NCI-H2107 treated with DMSO at 0.1 percent for 48 hours (cell line): ENCODE results near the gene MYH9.
"Not testable (repeated sequence)": the region's sequence is repeated elsewhere in the genome, so short reads cannot be mapped to it uniquely, and the experiment has no call there.

Source experiments
- DNase-seq: peaks from one replicate; lab custom pipeline; 2025; ENCODE audit not compliant: unreplicated experiment; lab: John Stamatoyannopoulos, UW

Gene MYH9

DNA sequence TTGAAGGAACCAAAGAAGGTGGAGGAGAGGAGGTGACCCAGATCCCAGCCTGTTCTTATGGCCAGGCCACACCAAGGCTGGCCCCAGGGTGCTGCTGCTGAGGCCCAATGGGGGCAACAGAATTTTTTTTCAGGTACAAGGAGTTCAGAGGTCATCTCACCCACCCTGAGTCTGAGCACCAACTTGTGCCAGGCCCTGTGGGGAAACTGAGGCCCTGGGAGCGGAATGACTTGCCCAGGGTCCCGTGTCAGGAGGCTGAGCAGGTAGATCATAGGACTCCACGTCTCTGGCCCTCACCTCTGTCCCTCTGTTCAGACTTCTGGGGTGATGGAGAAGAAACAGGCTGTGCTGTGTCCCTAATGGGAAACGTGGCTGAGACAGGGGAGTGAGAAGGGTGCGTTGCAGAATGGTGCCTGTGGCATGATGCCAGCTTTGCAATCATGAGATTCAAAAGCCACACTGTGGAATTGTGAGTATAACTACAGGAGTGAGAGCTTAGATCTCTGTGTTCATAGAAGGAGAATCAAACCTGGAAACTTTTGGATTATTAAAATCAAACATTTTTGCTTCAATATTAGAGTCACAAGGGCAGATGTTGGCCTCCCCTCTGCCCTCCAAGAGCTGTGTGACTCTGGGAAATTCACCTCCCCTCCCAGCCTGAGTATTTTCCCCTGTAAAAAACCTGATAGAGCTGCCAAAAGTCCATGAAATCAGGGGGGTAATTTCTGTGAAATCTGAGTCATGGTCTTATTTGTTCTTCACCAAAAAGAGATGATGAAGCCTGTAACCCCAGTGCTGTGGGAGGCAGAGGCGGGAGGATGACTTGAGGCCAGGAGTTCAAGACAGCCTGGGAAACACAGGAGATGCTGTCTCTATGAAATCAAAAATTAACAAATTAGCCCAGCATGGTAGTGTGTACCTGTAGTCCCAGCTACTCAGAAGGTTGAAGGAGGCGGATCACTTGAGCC, 134.0 kb downstream of the MYH9 start:
- no peak for DNase-seq

DNA sequence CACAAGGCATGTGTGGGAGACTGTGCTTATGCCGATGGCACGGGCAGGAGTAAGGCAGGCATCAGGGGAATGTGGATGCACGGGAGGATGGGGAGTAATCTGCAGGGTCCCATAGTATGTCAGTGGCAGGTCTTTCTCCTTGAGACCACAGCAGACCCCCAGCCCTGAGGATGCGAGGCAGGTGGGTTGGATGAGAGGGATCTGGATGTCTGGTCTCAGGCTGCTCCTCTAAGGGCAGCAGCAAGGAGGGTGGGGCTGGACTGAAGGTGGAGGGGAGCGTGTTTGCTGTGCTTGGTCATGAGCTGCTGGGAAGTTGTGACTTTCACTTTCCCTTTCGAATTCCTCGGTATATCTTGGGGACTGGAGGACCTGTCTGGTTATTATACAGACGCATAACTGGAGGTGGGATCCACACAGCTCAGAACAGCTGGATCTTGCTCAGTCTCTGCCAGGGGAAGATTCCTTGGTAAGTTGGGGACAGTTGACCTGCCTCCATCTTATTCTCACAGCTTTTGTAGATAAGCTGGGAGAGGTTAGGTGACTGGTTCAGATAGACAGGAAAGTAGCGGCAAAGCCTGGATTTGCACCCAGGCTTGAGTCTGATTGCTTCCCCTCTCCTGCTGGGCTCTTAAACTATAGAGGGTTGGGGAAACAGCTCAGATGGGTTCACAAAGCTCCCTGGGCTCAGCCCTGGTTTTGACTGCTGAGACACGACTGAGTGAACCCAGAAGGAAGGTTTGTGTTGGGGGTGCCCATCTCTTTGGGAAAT, 134.8 kb downstream of the MYH9 start, which contains the start of gene APOL1:
TSS of gene APOL1 (plus strand) at position 380 of the 769 bp plus-strand sequence. CDS start 1,823 bp downstream, outside the sequence.
- no peak for DNase-seq

DNA sequence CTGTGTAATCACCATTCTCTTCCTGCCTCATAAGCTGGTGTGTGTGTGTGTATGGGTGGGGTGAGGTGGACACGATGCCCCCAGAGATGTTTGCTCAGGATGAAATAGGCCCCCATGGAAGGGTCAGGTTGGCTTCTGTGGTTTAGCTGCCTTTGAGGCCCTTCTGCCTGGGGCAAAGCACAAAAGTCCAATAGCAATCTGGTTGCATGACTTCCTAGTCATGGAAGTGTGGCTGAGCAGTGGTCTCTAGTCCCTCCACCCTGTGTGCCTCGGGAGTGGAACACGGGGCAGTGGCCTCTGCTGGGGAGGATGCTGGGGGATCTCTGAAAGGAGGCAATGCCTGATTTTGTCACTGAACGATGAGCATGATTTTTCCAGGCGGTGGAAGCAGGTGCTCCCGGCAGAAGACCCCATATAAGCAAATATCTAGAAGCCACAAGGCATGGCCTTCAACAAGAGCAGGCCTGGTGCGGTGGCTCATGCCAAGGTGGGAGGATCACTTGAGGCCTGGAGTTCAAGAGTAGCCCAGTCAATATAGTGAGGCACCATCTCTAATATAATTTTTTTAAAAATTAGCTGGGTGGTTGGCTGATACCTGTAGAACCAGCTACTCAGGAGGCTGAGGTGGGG, 135.7 kb downstream of the MYH9 start:
- DNase-seq: not testable (repeated sequence)

DNA sequence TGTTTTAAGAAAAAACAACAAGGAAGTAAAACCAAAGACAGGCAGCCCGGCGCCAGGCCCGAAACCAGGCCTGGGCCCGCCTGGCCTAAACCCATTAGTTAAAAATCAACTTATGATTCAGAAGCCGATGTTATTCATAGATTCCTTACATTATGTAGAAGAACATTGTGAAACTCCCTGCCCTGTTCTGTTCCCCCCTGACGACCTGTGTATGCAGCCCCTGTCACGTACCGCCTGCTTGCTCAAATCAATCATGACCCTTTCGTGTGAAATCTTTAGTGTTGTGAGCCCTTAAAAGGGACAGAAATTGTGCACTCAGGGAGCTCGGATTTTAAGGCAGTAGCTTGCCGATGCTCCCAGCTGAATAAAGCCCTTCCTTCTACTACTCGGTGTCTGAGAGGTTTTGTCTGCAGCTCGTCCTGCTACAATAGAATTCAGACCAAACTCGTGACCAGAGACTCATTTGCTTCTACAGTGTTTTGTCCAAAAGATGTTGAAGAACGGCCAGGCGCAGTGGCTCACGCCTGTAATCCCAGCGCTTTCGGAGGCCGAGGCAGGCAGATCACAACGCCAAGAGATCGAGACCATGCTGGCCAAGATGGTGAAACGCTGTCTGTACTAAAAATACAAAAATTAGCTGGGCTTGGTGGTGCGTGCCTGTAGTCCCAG, 137.3 kb downstream of the MYH9 start:
- not testable (repeated sequence) for DNase-seq

DNA sequence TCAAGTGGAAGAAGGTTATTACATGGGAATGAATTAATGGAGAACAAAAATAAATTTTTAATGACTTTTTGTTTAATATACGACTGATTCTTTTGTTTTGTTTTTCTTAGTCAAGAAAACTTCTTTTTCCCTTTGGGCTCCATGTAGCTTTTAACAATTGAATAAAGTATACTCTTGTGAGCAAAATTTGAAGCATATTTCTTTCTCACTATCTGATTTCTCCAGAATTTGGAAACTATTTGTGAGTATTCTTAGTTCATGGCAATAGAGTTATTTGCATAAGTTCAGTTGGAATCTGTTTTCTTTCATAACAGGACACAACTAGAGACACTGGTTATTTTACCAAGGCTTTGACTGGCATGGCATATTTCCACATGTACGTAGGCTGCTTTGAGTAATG, 138.6 kb downstream of the MYH9 start:
- no peak for DNase-seq

DNA sequence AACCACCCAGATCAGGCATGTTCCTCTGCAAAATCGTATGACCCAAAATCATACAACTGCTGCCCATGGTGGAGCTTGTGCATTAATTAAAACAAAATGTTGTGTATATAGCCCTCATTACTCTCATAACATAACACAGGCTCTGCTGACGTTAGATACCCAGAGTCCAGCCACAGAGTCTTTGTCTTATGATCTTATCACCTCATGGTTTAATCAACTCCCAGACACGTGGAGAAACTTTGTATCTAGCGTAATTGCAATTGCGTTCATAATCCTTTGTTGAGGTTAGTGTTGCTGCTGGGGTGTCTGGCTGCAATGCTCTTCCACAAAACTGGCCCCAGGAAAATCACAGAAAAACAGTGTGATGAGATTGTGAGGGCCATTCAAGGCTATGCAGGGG, 139.8 kb downstream of the MYH9 start:
- no peak for DNase-seq

DNA sequence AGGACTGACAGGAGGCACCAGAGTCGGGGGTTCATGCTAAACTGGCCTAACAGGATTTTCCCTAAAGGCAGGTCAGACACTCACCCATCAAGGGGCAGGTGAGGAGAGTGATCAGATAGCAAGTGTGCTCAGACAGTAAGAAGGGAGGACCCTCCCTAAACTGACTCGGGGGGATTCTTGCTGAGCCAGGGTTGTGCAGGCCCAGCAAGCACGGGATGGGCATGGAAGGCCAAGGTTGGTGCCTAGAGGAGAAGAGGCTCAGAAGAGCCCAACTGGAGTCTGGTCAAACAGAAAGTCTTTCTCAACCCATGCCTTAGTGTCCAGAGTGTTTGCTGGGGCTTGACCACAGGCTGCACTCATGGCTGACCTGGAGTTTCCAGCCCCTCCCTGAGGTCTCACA, 141.0 kb downstream of the MYH9 start:
- no peak for DNase-seq

DNA sequence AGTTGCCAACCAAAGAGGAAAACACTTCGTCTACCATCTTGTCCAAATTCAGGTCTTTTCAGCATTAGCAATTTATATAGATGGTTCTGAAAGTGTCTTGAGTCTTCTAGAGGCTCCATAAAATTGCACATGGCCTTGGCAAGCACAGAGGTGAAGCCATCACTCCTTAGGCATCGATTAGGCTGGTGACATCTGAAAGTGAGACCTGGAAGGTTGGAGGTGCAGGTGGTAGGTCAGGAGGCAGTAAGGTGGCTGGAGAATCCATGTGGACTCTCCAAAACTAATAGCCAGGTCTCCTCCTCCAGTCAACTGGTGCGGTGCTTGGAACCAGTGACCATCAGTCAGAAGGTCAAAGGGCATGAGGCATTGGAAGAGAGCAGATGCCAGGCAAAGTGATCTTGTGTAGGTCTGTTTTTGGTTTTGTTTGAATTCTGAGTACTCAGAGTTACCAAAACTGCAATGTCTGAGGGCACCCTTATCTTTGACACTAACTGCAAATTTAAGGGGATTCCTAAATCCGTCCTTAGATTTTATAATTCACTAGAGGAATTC, 141.9 kb downstream of the MYH9 start:
- DNase-seq: no peak

DNA sequence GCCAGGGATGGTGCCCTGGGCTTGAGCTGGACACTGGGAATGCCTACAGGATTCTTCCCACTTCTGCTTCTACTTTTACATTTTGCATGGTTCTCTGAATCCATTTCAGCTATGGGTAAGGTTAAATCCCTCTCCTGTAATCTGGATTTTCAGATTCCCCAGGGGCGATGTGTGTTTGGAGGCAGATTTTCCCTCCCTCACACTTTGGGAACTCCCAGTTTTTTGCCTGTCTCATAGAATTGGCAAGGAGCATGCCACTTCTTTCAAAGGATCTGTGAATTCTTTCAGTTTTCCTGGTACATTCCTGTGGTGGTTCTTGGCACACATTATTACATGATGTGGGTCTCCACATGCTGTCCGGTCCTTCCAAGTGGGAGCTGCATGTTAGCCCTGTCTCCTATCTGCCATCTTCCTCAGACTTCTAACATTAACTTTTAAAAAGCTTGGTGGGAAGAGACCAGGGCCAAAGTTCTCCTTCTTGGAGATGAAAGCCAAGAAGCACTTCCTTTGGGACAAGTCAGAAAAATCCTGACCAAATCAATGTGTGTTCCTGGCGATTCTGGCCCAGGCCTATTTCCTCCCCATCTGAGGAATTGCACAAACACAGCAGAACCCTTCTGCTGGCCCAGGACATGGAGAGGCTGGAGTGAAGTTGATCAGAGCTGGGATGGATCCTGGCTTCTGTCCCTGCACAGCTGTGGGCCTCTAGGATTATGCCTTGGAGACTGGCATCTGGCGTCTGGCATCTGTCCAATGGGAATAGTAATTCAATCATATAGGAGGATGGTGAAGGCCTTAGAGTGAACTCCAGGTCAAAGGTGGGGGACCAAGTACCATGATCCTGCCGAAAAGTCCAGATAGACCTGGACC, 143.0 kb downstream of the MYH9 start:
- DNase-seq: no peak

DNA sequence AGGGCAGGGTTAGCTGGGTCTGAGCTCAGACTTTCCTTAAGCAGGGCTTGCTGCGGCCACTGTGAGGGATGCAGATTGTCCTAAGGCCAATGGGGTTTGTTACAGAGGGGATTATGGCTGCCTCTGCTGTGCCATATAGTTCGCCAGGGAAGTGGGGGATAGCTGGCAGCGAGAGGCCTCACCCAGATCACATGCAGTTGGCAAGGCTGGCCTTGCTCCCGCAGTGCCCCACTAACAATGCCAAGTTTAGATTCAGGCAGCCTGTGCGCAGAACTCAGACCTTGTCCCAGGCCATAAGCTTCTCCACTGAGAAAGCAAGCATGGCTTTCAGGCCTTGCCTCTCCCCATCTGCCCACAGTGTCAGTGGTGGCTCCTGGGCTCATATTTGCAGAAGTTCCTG, 143.8 kb downstream of the MYH9 start:
- DNase-seq: no peak

DNA sequence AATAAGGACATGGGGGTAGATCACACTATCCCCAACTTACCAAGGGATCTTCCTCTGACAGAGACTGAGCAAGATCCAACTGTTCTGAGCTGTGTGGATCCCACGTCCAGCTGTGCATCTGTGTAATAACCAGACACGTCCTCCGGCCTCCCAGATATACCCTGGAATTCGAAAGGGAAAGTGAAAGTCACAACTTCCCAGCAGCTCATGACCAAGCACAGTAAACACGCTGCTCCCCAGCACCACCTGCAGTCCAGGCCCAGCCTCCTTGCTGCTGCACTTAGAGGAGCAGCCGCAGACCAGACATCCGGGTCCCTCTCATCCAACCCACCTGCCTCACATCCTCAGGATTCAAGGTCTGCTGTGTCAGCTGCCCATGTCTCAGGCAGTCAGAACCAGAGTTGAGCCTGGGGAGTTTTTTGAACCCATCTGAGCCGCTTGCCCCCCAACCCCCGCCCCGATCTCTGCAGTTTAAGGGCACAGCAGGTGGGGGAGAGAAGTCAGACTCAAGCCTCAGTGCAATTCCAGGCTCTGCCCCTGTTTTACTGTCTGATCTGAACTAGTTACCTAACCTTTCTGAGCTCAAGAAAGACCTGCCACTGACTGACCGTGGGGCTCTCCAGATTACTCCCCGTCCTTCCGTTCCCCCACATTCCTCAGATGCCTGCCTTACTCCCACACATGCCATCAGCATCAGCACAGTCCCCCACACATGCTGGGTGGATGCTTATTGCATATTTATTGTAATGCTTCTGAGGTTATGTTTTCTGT, 148.2 kb downstream of the MYH9 start, which contains the start of gene APOL2:
TSS of gene APOL2 (minus strand) at position 127 of the 771 bp plus-strand sequence. CDS start 6,365 bp downstream, outside the sequence.
- DNase-seq: peak; percentile 90

DNA sequence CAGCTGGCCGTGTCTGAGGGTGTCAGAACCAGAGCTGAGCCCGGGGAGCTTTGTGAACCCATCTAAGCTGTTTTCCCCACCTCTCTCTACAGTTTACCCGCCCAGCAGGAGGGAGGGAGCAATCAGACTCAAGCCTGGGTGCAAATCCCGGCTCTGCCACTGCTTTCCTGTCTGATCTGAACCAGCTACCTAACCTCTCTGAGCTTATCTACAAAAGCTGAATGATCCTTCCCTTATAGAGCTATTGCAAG, 148.7 kb downstream of the MYH9 start:
- no peak for DNase-seq

DNA sequence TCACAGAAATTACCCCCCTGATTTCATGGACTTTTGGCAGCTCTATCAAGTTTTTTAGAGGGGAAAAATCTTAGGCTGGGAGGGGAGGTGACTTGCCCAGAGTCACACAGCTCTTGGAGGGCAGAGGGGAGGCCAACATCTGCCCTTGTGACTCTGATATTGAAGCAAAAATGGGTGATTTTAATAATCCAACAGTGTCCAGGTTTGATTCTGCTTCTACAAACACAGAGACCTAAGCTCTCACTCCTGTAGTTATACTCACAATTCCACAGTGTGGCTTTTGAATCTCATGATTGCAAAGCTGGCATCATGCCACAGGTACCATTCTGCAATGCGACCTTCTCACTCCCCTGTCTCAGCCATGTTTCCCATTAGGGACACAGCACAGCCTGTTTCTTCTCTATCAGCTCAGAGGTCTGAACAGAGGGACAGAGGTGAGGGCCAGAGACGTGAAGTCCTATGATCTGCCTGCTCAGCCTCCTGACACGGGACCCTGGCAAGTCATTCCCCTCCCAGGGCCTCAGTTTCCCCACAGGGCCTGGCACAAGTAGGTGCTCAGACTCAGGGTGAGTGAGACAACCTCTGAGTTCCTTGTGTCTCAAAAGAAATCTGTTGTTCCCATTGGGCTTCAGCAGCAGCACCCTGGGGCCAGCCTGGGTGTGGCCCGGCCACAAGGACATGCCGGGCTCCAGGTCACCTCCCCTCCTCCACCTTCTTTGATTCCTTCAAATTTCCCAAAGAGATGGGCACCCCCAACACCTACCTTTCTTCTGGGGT, 149.2 kb downstream of the MYH9 start:
- no peak for DNase-seq

DNA sequence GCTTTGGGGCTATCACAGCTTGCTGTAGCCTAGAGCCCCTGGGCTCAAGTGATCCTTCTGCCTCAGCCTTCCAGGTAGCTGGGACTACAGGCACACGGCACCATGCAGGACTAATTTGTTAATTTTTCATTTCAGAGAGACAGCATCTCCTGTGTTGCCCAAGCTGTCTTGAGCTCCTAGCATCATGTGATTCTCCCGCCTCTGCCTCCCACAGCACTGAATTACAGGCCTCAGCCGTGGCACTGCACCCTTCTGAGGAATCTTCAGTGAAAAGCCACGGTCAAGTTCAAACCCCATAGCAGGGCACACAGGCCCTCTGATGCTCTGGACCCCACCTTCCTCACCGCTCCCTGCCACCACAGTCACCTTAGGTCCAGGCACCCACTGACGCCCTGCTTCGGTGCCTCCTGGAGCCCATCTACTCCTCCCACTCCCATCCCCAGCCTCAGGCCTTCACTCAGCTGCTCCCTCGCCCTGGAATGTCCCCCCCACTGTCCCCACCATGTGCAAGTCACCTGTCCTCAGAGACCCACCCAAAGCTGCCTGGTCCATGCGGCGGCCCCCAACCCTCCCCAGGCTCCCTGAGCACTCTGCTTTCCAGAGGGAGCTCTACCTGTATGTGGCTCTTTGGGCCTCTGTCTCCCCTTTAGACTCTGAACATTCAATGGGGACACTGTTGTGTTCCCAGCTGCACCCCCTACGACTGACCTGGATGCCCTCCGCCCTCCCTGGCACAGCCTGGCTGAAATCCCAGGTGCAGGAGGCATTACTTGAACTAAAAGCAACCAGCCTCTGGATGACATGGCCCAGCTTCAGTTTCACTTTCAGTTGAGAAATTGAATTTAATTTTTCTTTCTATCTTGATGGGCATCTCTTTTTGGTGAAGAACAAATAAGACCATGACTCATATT, 150.1 kb downstream of the MYH9 start:
- DNase-seq: peak; percentile 9

DNA sequence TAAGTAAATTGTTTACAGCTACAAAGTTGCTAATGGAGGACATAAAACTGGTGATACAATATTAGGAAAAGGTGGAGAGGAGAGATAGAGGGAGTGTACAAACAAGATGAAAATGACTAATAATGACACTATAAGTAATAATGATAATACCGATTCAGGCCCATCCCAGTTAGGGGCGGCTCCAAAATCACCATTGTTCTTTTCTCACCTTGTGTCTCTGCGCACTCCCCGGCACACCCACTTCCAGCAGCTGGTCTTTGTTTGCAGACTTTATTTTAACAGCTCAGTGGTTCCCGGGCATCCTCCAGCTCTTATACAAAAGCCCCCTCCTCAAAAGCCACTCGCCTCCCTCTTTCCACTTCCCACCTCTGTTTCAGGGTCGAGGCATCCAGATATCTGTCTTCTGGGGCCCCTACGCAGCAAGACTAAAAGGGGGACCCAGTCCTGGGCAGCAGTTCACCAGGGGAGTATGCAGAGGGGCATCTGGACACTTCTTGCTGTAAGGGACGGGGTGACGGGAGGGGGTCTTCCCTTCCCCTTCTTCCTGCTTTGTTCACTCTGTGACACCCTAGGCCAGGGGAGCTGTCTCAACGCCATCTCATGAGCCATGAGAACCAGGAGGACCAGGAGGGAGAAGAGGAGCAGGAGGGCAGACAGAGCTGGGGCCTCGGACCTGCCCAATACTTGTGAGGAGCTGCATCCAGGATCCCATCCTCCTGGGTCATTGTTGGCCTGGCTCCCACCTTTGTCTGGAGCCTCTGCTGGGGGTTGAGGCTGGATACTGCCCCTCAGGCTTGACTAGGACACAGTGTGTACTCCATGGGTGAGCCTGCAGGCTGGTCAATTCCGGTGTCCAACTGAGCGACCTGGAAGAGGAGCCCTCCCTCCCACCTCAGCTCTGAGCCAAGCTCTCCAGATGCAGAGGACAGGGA, 151.1 kb downstream of the MYH9 start:
- no peak for DNase-seq

DNA sequence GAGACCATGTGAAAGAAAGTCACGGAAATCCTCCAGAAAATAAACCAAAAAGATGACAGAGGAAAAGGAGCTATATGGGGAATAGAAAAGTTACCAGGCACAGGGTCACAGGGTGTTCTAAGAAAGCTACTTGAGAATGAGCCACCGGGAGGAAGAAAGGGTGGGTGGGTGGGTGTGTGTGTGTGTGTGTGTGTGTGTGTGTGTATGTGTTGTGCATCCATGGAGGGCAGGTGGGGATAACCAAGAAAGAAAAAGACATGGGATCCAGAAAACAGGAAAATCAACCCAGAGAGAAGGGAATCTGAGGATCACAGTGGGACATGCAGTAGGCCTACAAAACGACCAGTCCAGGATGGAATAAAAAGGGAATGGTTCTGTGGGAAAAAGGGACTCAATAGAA, 152.2 kb downstream of the MYH9 start:
- no peak for DNase-seq
